ENCODE results near the gene LYPD6B. TPM values are rescaled to one million over a fixed set of nuclear protein-coding genes. Genes with fewer than 3 reads are reported as not detected.

LYPD6B gene
- total RNA-seq, 2 experiments from 2014 or later = not detected

DNA sequence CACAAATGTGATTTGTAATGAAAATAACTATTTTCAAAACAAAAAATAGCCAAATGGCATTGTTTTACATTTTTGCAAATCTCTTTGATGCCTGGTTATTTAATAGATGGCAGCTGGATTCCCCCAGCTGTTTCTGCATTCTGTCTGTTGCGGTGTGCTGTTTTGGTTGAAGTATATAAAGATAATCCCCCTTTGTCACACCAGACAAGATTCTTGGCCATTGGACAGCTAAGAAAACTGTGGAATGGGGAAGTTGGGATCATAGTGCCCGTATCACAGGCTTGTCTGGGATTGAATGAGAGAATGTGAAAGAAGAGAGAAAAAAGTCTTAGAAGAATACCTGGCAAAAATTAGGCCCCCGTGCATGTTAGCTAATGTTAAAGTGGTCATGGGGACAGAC is 19.5 kb upstream of the LYPD6B start:
- no peak overlapping the region for H3K4me3 Mint-ChIP-seq
- H3K27ac Mint-ChIP-seq = no peak overlapping the region
- H3K4me1 Mint-ChIP-seq = no peaks in the 10 kb centered on the region
- DNase-seq (no peak), ATAC-seq (no peak)
- CTCF ChIA-PET = interaction anchor here (1.2 to 2.6 kb wide), 6 partner anchors 8 to 555 kb away, joined by 3 to 11 read pairs (median 4); no protein-coding TSS in a partner anchor
- no peaks in the 10 kb centered on the region for H3K27me3 Mint-ChIP-seq
- no peaks in the 10 kb centered on the region for H3K9me3 Mint-ChIP-seq (ENCODE audit: low read depth)
- H3K36me3 Mint-ChIP-seq = no peaks in the 10 kb centered on the region

DNA sequence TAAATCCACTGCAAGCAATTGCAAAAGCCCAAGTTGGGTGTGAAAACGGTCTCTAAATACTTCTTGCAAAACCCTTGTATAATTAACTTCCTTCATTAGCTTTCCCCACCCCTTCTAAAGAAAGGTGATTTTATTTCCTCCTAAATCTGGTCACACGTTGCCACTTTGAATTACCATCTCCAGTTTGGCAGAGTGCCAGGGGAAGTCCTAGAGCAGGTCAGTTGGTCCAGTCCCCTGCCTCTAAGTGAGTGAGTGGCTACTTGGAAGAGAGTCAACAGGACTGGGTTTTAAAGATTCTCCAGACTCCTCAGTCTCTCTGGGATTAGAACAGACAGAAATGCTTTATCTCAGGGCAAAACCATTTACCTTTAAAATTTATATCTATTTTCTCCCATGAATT is 18.7 kb upstream of the LYPD6B start:
- no peak for ATAC-seq
- DNase-seq = no peak
- Mint-ChIP-seq H3K4me3 (no peak overlapping the region), H3K9me3 (ENCODE audit: low read depth) (no peaks in the 10 kb centered on the region), H3K27me3 (no peaks in the 10 kb centered on the region), H3K27ac (no peak overlapping the region), H3K36me3 (no peaks in the 10 kb centered on the region), H3K4me1 (no peaks in the 10 kb centered on the region)
- CTCF ChIA-PET = interaction anchor here (1.2 kb wide), 2 partner anchors 541 to 554 kb away, joined by 3 read pairs; no protein-coding TSS in a partner anchor

DNA sequence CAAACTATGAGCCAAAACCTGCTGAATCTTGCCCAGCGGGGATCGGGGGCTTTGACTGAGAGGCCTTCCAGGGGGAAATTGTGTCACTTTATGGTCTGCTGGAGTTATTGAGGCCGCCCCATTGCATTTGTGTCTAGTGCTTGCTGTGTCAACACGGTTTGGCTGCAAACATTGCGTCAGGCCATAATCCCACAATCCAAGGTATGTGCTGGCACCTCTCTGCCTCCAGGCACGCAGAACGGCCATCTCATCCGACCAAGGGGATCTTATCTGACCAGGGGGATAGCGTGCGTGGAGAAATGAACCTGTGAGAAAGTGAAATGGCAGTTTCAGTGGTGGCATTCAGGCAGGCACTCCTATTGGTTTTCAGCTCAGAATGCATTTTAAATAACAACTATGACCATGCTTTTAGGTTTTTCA is 18.1 kb upstream of the LYPD6B start:
- no peak overlapping the region for H3K4me3 Mint-ChIP-seq
- DNase-seq (no peak), ATAC-seq (no peak)
- H3K4me1 Mint-ChIP-seq = no peaks in the 10 kb centered on the region
- no peak overlapping the region for H3K27ac Mint-ChIP-seq
- no peaks in the 10 kb centered on the region for H3K36me3 Mint-ChIP-seq
- CTCF ChIA-PET = no interaction called here
- no peaks in the 10 kb centered on the region for H3K9me3 Mint-ChIP-seq (ENCODE audit: low read depth)
- H3K27me3 Mint-ChIP-seq = no peaks in the 10 kb centered on the region

- Mint-ChIP-seq H3K4me3 (no peak overlapping the region), H3K4me1 (no peaks in the 10 kb centered on the region), H3K27me3 (no peaks in the 10 kb centered on the region), H3K27ac (no peak overlapping the region), H3K9me3 (ENCODE audit: low read depth) (no peaks in the 10 kb centered on the region), H3K36me3 (no peaks in the 10 kb centered on the region)
- DNase-seq (no peak), ATAC-seq (no peak)
- CTCF ChIA-PET = interaction anchor here (0.7 kb wide), 2 partner anchors 98 to 165 kb away, joined by 3 to 4 read pairs; no protein-coding TSS in a partner anchor
Measured at GRCh38 chr2:149021271-149021719, 17.2 kb upstream of the LYPD6B start.

GRCh38 chr2:149021761-149022160 is 16.7 kb upstream of the LYPD6B start:
- H3K9me3 Mint-ChIP-seq (ENCODE audit: low read depth) = no peaks in the 10 kb centered on the region
- CTCF ChIA-PET = interaction anchor here (0.7 kb wide), 2 partner anchors 98 to 165 kb away, joined by 3 to 4 read pairs; no protein-coding TSS in a partner anchor
- ATAC-seq = no peak

GRCh38 chr2:149023091-149023490 is 15.4 kb upstream of the LYPD6B start:
- Mint-ChIP-seq H3K36me3 (no peaks in the 10 kb centered on the region), H3K9me3 (ENCODE audit: low read depth) (no peaks in the 10 kb centered on the region), H3K27ac (no peak overlapping the region), H3K4me1 (no peaks in the 10 kb centered on the region), H3K4me3 (no peak overlapping the region), H3K27me3 (peaks cover 3% of the 10 kb centered on the region)
- CTCF ChIA-PET = no interaction called here
- DNase-seq = no peak
- ATAC-seq = no peak

More at GRCh38 chr2:149021761-149022160, 16.7 kb upstream of the LYPD6B start:
- Mint-ChIP-seq H3K27me3 (no peaks in the 10 kb centered on the region), H3K4me3 (no peak overlapping the region), H3K4me1 (no peaks in the 10 kb centered on the region), H3K36me3 (no peaks in the 10 kb centered on the region), H3K27ac (no peak overlapping the region)
- no peak for DNase-seq

- no peak for ATAC-seq
- H3K4me3 Mint-ChIP-seq = no peak overlapping the region
- no peak overlapping the region for H3K27ac Mint-ChIP-seq
- CTCF ChIA-PET = interaction anchor here (0.9 kb wide), 1 partner anchor 11 kb away, joined by 4 read pairs; no protein-coding TSS in a partner anchor
- peaks cover 6% of the 10 kb centered on the region for H3K4me1 Mint-ChIP-seq
- H3K9me3 Mint-ChIP-seq (ENCODE audit: low read depth) = no peaks in the 10 kb centered on the region
- no peaks in the 10 kb centered on the region for H3K36me3 Mint-ChIP-seq
- H3K27me3 Mint-ChIP-seq = peaks cover 7% of the 10 kb centered on the region
- no peak for DNase-seq
Measured at GRCh38 chr2:149027590-149028250, 10.8 kb upstream of the LYPD6B start.

- CTCF ChIA-PET = interaction anchor here (0.9 to 2.3 kb wide), 2 partner anchors 11 kb away, joined by 4 to 6 read pairs; no protein-coding TSS in a partner anchor
- no peak overlapping the region for H3K27ac Mint-ChIP-seq
- H3K4me3 Mint-ChIP-seq = no peak overlapping the region
Measured at GRCh38 chr2:149028377-149028776, 10.1 kb upstream of the LYPD6B start.

DNA sequence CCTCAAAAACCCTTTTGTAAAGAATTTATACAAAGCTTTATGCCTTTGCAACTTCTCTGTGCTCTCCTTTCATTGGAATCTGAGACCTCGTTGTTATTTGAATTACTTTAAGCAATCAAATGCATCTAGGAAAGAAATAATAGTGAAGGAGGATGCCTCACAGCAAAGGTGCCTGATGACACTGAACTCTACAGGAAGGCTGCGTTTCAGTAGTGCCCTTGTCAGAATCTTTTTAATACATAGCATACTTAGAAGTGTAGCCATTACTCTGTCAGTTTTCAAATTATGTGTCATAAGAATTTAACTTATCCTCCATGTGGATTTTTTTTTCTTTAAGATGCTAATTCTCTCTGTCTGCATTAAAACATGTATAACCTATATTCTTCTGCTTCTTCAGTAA is 9.6 kb upstream of the LYPD6B start:
- Mint-ChIP-seq H3K4me1 (peaks cover 6% of the 10 kb centered on the region), H3K27ac (no peak overlapping the region), H3K9me3 (ENCODE audit: low read depth) (no peaks in the 10 kb centered on the region), H3K27me3 (peaks cover 7% of the 10 kb centered on the region), H3K36me3 (no peaks in the 10 kb centered on the region), H3K4me3 (no peak overlapping the region)
- ATAC-seq = no peak
- no peak for DNase-seq
- CTCF ChIA-PET = interaction anchor here (2.3 kb wide), 1 partner anchor 11 kb away, joined by 6 read pairs; no protein-coding TSS in a partner anchor

More at GRCh38 chr2:149028377-149028776, 10.1 kb upstream of the LYPD6B start:
- peaks cover 7% of the 10 kb centered on the region for H3K27me3 Mint-ChIP-seq
- H3K4me1 Mint-ChIP-seq = peaks cover 6% of the 10 kb centered on the region
- H3K9me3 Mint-ChIP-seq (ENCODE audit: low read depth) = no peaks in the 10 kb centered on the region
- ATAC-seq = no peak
- no peak for DNase-seq
- no peaks in the 10 kb centered on the region for H3K36me3 Mint-ChIP-seq

GRCh38 chr2:149029307-149029965 is 9.1 kb upstream of the LYPD6B start:
- Mint-ChIP-seq H3K4me1 (peaks cover 6% of the 10 kb centered on the region), H3K36me3 (no peaks in the 10 kb centered on the region), H3K27ac (no peak overlapping the region), H3K9me3 (ENCODE audit: low read depth) (no peaks in the 10 kb centered on the region), H3K4me3 (no peak overlapping the region), H3K27me3 (peaks cover 7% of the 10 kb centered on the region)
- ATAC-seq (no peak), DNase-seq (no peak)
- CTCF ChIA-PET = interaction anchor here (2.3 kb wide), 1 partner anchor 12 kb away, joined by 6 read pairs; no protein-coding TSS in a partner anchor

DNA sequence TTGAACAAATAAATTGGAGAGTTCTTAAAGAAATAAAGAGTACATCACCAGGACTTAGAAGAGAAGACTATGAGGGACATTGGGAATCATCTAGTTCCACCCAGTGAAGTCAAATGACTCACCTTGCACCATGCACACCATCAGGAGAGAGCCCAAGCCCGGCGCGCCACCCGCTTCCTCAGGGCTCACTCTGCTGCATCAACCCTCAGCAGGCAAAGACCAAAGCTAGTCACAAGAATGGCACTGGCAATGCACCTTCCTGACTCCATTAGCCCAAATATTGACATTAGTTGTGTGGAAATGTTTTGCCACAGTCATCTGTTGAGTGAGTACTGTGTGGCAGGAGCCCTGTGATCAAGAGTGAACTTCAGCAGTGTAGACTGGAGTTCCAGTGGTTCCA is 7.1 kb upstream of the LYPD6B start:
- H3K4me3 Mint-ChIP-seq = no peak overlapping the region
- CTCF ChIA-PET = interaction anchor here (1.0 kb wide), 1 partner anchor 10 kb away, joined by 3 read pairs; no protein-coding TSS in a partner anchor
- H3K36me3 Mint-ChIP-seq = no peaks in the 10 kb centered on the region
- ATAC-seq = no peak
- DNase-seq = no peak
- H3K4me1 Mint-ChIP-seq = peaks cover 6% of the 10 kb centered on the region
- H3K27ac Mint-ChIP-seq = no peak overlapping the region
- H3K27me3 Mint-ChIP-seq = peaks cover 9% of the 10 kb centered on the region
- no peaks in the 10 kb centered on the region for H3K9me3 Mint-ChIP-seq (ENCODE audit: low read depth)

DNA sequence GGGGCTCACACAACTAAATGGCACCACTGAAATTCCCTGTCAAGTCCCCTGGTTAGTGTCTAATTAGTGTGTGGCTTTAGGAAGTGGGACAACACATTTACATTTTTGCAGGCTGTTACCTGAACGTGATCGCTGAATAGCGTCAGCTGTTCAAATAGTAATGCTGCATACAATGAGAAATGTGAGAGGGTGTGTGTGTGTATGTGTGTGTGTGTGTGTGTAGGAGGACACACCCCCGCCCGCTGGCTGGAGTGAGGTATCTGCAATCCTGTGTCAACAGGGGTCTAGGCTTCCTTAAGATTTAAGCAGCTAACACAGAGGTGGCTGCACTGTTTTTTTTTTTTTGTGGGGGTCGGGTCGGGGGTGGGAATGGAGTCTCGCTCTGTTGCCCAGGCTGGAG is 4.8 kb upstream of the LYPD6B start:
- no peak overlapping the region for H3K4me3 Mint-ChIP-seq
- no peaks in the 10 kb centered on the region for H3K36me3 Mint-ChIP-seq
- CTCF ChIA-PET = no interaction called here
- ATAC-seq = no peak
- no peaks in the 10 kb centered on the region for H3K9me3 Mint-ChIP-seq (ENCODE audit: low read depth)
- peaks cover 6% of the 10 kb centered on the region for H3K4me1 Mint-ChIP-seq
- H3K27ac Mint-ChIP-seq = no peak overlapping the region
- H3K27me3 Mint-ChIP-seq = peaks cover 26% of the 10 kb centered on the region
- DNase-seq = no peak

DNA sequence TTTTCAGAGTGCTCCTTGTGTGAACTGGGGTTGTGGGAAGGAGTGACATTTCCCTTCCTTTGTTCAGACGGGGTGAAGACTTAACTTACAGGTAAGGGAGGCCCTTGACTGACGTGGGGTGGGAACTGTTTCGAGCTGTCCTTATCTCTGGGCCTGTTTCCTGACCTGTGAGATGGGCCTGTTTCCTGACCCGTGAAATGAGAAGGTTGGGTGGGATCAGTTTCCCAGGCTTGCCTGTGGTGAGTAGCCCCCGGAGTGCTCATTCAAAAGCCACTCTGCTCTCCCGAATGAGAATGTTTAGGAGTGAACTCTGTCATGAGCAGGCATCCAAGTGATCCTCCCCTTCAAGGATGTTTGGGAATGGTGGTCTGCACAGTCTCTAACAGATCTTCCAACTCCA is 4.1 kb upstream of the LYPD6B start:
- Mint-ChIP-seq H3K4me1 (peaks cover 6% of the 10 kb centered on the region), H3K9me3 (ENCODE audit: low read depth) (no peaks in the 10 kb centered on the region), H3K27me3 (peaks cover 30% of the 10 kb centered on the region), H3K4me3 (no peak overlapping the region), H3K36me3 (no peaks in the 10 kb centered on the region), H3K27ac (no peak overlapping the region)
- DNase-seq (no peak), ATAC-seq (no peak)
- CTCF ChIA-PET = no interaction called here
